GM12892 (cell line): ENCODE measurements around the gene AFF3.

Source experiments
- DNase-seq: peaks from one replicate; pipeline ENCODE4 v3.0.0; 2011; ENCODE audit not compliant: insufficient read length
- FAIRE-seq: peaks from 2 replicates; lab custom pipeline; 2011; peaks lifted over from hg19 to GRCh38; lab: Jason Lieb, UNC
- POLR2A ChIP-seq: IDR thresholded peaks from 2 replicates; pipeline ENCODE4 v1.6.1; 2011; ENCODE audit warnings: low read depth, low read length, control low read depth
- POLR2AphosphoS5 ChIP-seq: IDR thresholded peaks from 2 replicates; pipeline ENCODE4 v1.6.1; 2011; ENCODE audit warnings: low read depth, low read length, control low read depth
- TAF1 ChIP-seq: IDR thresholded peaks from 2 replicates; pipeline ENCODE4 v1.6.1; 2011; ENCODE audit warnings: low read depth, mild to moderate bottlenecking, control low read depth, low read length, borderline replicate concordance

AFF3 gene

GRCh38 chr2:100140582-100140981 lies 1.8 kb downstream of the AFF3 start:
- no peak for FAIRE-seq
- TF ChIP-seq TAF1 (no peak), POLR2A (no peak), POLR2AphosphoS5 (no peak)
- DNase-seq: no peak

- TF ChIP-seq POLR2A (no peak), POLR2AphosphoS5 (no peak), TAF1 (no peak)
- no peak for FAIRE-seq
- DNase-seq: no peak
These were observed 4.4 kb downstream of the AFF3 start for GRCh38 chr2:100137866-100138570.

DNA sequence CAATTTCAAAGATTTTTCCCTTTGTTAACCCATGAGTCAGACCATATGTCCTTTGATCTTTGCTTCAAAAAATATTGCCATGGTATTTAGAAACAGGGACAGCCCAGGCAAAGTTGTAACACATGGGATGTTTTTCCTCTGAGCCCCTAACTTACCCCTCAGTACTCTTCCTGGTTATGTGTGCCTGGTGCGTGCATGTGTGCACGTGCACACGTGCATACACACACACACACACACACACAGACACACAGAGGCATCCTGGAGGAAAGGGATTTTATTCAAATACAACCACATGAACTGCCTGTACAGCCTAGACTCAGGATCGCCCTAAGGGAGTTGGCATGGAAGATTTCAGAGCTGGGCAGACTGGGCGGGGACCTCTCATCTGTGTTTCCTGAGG lies 5.1 kb downstream of the AFF3 start:
- FAIRE-seq (no peak), DNase-seq (no peak)
- TF ChIP-seq POLR2A (no peak), TAF1 (no peak), POLR2AphosphoS5 (no peak)

DNA sequence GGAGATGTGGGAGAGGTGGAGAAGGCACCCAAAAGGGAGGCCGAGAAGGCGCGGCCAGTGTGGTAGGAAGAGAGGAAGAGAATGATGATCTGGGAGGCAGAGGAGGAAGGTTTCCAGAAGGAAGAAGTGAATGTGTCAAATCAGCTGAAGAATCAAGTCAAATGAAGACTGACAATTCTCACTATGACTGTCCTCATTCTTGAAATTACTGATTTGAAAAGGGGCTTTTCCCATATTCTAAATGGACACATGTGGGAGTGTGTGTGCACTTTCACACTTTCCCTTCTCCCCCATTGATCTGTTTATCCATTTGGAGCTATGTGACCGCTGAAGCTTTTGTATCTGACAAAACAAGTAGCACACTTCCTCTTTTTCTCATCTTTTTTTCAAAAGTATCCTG lies 6.1 kb downstream of the AFF3 start:
- peak; percentile 78 for FAIRE-seq
- TF ChIP-seq TAF1: no peak
- no peak for TF ChIP-seq POLR2A
- peak; percentile 40; the same call in 1 of the 2 replicates for TF ChIP-seq POLR2AphosphoS5

DNA sequence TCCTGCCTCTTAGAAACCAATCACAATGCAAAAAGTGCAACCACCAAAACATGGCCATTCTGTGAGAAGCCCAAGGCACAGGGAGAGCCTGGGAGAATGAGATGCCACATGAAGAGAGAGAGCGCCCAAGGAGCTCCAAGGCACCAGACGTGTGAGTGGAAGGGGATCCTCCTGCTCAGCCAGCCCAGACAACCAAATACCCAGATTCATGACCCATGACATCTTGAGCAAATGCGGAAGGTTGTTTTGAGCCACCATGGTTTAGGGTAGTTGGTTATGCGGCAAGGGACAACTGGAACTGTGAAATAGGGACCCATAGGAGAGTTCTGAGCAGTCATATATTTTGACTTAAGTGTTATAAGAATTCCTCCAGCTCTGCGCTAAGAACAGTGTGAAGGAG lies 7.0 kb downstream of the AFF3 start:
- TF ChIP-seq TAF1: no peak
- no peak for TF ChIP-seq POLR2AphosphoS5
- TF ChIP-seq POLR2A: no peak
- no peak for DNase-seq
- no peak for FAIRE-seq

More for the DNA sequence above, 6.1 kb downstream of the AFF3 start:
- DNase-seq: no peak

DNA sequence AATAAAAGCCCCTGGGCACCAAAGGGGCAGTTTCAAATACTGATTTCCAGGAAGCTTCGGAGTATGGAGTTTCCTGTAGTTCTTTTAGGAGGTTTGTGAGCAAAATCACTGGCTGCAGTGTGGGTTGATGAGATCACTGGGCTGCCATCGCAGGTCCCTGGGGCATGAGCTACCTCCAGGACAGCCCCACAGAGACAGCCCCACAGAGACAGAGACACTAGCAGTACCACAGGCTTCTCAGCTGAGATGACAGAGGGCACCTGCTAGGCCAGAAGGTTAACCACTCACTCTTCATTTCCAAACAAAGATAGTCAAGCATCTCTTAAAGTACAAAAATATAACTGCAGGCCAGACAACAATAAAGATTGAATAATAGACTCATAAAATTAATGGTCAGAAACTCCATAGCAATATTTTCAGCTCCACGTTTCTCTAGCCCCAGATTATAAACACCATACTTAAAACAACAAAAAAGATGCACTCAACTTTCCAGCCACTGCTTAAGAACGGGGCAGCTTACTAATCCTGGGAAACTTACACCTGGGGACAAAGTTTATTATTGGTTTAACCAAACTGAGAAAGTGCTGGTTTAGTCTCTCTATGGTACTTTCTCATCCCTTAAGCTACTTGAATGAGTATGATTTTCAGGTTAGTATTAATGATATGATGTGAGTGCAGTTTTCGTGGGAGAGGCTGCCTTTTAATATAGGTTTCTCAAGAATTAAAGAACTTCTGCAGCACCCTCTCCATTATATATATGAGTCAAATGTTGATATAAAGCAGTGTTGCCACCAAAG lies 11.6 kb downstream of the AFF3 start:
- no peak for TF ChIP-seq POLR2AphosphoS5
- no peak for TF ChIP-seq POLR2A
- TF ChIP-seq TAF1: no peak
- FAIRE-seq (no peak), DNase-seq (no peak)

- TF ChIP-seq POLR2A (no peak), TAF1 (no peak), POLR2AphosphoS5 (no peak)
- no peak for FAIRE-seq
- DNase-seq: no peak
These were observed 15.4 kb downstream of the AFF3 start for GRCh38 chr2:100126897-100127401.

DNA sequence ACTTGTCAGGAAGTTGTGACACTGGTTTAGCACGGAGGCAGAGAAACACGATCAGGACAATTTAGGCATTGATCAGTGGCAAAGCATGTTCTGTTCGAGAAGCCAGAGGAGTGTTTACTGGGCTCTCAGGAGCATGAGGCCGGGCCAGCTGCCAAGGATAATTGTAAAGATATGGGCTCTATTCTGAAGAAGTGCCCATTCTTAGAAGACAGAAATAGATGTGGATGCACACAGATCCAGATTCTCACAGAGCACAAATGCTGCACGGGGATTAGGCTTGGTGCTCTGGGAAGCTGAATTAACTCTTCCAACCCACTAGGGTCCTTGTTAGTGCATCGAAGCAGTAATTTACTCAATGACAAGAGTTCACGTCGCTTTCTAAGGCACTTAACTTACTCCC lies 16.2 kb downstream of the AFF3 start:
- DNase-seq: no peak
- TF ChIP-seq TAF1: no peak
- TF ChIP-seq POLR2AphosphoS5: no peak
- TF ChIP-seq POLR2A: no peak
- FAIRE-seq: no peak

GRCh38 chr2:100125626-100126025 lies 16.8 kb downstream of the AFF3 start:
- DNase-seq (no peak), FAIRE-seq (no peak)
- no peak for TF ChIP-seq POLR2A
- TF ChIP-seq POLR2AphosphoS5: no peak
- TF ChIP-seq TAF1: no peak

- FAIRE-seq: no peak
- TF ChIP-seq POLR2A (no peak), POLR2AphosphoS5 (no peak), TAF1 (no peak)
- DNase-seq: no peak
These were observed 17.6 kb downstream of the AFF3 start for GRCh38 chr2:100124761-100125160.

DNA sequence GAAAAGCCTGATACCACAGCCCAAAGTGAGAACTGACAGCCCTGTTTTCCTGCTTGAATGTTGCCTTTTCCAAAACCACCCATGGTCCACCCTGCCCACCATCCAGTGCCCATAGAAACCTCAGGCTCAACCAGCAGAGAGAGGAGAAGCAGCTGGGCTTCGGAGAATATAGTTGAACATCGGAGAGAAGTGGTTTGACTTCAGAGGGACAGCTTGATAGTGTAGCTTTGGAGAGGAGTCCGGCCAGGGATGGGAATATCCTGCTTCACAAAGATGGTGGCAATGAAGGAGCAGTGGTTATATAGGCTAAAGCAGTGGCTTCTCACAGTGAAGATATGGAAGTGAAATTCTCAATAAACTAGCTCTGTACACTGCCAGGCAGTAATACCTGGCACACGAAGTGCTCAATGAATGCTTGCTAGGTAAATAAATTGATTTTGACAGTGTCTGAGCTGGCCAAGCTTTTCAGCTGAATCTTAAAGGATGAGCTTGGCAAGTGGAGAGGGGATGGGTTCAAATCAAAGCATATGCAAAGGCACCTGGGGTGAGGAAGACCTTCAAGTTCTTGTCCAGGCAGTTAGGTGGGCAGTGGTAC lies 21.2 kb downstream of the AFF3 start:
- no peak for FAIRE-seq
- TF ChIP-seq POLR2AphosphoS5: no peak
- TF ChIP-seq TAF1: no peak
- no peak for TF ChIP-seq POLR2A
- DNase-seq: no peak

DNA sequence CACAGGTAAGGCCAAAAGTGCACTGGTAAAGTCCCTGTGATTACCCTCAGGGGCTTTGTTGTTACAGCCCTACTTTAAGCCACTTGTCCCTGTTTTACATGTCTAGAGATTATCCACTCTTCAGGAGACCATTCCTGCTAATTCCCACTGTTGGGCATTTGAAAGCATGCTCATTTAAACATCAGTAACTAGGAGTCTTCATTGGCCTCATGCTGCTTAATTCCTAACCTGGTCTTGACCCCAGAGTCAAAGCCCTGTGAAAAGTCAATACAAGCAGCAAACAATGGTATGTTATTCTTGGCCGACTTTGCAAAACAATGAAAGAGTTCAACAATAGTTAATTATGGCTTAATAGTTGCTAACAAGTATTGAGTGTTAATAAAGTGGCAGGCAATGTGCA lies 23.2 kb downstream of the AFF3 start:
- TF ChIP-seq POLR2AphosphoS5 (no peak), TAF1 (no peak), POLR2A (no peak)
- no peak for FAIRE-seq
- no peak for DNase-seq
